ENCODE measurements around the gene ALAS1.
A peak's percentile ranks its signal among the peaks of the same experiment; 100 is the strongest.

ALAS1 gene

DNA sequence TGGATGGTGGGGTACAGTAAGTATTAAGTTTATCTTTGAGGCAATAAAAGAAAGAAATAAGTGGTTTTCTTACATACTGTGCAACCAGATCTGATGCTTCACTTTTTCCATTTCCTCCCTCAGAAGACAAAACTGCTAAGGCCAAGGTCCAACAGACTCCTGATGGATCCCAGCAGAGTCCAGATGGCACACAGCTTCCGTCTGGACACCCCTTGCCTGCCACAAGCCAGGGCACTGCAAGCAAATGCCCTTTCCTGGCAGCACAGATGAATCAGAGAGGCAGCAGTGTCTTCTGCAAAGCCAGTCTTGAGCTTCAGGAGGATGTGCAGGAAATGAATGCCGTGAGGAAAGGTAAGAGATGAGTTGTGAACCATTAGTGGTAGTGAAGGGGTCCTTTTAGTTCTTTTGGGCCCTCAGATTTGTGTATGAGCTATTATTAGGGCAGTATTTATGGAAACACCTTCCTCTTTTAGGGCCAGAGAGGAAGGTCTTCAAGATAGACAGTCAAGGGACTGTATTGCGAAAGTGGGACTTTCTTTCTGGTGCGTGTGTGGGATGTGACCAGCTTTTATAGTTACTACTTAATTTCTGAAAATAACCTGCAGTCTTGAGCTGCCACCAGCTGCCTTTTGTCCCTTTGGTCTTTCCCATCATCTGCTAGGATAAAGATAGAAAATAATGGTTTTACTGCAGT is 4.6 kb downstream of the ALAS1 start:
- DNase-seq = no peak

DNA sequence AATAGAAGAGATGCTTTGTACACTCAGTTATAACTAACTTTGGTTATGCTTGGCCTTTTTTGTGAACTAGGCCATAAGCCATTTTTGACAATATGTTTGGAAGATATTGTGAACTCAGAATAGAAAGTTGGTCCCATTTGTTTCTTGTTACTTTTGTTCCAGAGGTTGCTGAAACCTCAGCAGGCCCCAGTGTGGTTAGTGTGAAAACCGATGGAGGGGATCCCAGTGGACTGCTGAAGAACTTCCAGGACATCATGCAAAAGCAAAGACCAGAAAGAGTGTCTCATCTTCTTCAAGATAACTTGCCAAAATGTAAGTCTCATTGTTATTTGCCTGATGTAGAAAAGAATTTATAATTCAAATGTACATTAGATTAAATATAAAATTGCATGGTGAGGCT is 5.7 kb downstream of the ALAS1 start:
- no peak for DNase-seq

DNA sequence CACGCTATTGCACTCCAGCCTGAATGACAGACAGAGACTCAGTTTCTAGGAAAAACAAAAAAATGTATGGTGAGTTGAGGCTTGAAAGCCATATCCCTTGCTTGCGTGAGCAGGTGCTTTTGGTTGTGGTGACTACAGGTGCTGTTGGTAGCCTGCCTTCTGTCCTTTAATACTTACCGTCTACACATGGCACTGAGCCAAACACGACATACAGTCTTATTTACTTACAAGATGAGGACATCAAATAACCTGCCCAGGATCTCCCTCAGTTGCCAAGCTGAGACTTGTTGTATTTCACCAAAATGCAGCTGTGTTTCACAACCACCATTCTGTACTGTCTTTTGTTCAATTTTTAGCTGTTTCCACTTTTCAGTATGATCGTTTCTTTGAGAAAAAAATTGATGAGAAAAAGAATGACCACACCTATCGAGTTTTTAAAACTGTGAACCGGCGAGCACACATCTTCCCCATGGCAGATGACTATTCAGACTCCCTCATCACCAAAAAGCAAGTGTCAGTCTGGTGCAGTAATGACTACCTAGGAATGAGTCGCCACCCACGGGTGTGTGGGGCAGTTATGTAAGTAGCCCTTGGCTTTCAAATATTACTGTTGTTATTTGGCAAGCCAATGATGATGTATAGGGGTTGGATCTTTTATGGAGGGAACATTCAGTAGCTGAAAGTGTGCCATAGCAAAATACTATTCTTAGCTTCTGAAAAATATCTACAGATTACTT is 6.5 kb downstream of the ALAS1 start:
- DNase-seq = no peak

DNA sequence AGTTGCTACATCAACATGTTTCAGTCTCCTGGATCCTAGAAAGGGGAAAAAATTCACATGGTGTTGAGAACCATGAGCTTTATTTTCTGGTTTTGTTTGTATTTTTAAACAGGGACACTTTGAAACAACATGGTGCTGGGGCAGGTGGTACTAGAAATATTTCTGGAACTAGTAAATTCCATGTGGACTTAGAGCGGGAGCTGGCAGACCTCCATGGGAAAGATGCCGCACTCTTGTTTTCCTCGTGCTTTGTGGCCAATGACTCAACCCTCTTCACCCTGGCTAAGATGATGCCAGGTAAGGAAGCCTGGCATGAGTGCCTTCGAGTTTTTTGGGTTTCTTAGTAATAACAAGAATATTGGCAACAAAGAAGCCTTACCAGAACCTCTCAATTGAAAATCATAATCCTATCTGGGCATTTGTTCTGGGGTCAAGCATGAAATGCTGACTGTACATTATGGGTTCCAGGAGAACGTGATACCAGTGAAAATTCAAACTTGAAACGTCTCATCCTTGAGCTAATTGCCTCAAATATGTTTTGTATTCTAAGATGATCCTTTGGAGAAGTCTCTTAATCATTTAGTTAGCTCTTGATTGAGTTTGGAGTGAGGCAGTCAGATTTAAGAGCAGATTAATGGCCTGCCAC is 7.9 kb downstream of the ALAS1 start:
- no peak for DNase-seq

DNA sequence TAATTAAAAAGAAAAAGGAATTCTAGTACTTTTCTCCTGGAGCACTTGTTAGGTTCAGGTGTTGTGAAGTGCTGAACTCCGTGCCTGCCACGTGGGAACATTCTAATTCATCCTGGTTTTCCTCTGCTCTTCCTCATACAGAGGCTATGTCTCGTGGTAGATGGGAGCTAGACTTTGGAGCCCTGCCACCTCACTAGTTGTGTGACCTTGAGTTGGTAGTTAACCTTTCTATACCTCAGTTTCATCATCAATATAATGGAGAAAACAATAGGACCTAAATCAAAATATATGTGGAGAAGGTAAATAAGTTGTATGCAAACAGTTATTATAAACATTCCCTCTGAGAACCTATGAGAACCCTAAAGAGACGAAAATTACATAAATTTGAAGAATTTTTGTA is 10.6 kb downstream of the ALAS1 start:
- DNase-seq = no peak

DNA sequence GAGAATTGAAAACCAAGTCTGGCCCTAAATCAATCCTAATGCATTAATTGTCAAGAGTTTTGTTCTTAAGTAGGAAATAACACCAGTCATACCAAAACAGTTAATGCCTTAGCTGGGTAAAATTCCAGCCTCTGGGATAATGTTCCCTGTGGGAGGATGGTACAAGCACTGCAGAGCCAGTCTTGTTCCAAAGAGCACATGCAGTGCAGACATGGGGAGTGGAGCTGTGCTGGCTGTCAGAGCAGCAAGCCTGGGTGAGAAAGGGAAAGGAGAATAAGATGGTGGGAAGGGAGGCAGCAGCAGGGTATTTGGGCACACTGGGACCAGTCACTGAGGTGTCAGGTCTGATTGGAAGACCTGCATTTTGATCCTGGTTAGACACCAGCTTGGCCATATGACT is 12.1 kb downstream of the ALAS1 start:
- DNase-seq = no peak

DNA sequence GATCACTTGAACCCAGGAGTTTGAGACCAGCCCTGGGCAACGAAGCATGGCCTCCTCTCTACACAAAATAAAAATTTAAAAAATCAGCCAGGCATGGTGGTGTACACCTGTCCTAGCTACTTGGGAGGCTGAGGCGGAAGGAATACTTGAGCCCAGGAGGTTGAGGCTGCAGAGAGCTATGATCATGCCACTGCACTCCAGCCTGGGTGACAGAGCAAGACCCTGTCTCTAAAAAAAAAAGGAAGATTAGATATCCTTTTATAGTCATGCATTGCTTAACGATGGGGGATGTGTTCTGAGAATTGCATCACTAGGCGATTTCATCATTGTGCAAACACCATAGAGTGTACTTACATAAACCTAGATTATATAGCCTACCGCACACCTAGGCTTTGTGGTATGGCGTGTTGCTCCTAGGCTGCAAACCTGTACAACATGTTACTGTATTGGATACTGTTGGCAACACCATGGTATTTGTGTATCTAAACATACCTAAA is 12.6 kb downstream of the ALAS1 start:
- DNase-seq = no peak

DNA sequence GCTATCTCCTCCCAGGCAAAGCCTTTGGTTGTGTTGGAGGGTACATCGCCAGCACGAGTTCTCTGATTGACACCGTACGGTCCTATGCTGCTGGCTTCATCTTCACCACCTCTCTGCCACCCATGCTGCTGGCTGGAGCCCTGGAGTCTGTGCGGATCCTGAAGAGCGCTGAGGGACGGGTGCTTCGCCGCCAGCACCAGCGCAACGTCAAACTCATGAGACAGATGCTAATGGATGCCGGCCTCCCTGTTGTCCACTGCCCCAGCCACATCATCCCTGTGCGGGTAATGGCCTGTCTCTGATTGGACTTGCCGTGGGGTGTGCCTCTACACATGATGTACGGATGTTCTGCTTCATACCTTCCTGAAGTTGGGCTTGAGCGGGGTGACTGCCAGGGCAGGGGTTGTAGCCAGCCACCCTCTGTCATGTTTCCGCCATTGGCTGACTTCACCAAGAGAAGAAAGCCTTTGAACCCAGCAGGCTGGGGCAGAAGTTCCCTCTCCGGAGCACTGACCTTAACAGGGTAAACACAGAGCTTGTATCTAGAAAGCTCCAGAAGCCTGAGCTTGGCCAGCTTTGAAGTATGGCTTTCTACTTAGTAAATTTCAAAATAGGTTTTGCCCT is 13.4 kb downstream of the ALAS1 start:
- DNase-seq = no peak

DNA sequence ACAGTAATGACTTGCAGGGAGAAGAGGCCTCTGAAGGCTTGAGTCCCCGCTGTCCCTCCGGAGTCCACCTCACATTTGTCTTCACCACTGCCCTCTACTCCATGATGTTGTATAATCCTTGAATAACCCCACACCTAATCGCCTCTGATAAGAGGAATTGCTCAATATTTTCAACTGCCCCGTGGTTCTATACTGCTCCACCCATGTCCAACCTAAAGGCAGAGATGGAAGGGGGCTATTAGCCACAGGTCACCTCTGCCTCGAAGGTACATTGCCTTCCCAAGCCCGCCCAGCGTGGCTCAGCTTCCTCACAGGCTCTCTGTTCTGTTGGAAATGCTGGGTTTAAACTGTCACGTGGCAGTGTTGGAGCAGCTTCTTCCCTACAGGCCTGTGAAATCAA is 15.0 kb downstream of the ALAS1 start:
- no peak for DNase-seq

DNA sequence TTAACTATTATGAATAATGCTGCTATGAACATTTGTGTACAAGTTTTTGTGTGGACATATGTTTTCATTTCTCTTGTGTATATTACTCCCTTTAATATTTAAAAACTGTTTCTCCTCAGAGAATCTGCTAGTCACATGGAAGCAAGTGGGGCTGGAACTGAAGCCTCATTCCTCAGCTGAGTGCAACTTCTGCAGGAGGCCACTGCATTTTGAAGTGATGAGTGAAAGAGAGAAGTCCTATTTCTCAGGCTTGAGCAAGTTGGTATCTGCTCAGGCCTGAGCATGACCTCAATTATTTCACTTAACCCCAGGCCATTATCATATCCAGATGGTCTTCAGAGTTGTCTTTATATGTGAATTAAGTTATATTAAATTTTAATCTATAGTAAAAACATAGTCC is 15.9 kb downstream of the ALAS1 start:
- DNase-seq = no peak

DNA sequence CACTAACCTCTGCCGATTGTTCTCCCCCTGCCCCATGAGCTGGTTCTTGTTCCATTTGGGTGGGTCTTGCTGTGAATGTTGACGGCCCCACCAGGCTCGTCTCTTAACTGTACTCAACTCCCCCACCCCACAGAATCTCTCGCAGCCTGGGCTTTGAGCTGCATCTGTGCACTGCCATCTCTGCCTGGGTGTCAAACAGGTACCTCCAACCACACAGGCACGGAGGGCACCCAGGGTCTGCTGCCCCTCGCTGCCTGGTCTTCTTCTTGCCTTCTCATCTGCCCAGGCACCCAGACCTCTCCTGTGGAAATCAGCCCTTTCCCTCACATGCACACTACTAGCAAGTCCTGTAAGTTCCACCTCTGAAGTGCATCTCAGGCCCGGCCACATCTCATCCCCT is 17.4 kb downstream of the ALAS1 start:
- DNase-seq = no peak

DNA sequence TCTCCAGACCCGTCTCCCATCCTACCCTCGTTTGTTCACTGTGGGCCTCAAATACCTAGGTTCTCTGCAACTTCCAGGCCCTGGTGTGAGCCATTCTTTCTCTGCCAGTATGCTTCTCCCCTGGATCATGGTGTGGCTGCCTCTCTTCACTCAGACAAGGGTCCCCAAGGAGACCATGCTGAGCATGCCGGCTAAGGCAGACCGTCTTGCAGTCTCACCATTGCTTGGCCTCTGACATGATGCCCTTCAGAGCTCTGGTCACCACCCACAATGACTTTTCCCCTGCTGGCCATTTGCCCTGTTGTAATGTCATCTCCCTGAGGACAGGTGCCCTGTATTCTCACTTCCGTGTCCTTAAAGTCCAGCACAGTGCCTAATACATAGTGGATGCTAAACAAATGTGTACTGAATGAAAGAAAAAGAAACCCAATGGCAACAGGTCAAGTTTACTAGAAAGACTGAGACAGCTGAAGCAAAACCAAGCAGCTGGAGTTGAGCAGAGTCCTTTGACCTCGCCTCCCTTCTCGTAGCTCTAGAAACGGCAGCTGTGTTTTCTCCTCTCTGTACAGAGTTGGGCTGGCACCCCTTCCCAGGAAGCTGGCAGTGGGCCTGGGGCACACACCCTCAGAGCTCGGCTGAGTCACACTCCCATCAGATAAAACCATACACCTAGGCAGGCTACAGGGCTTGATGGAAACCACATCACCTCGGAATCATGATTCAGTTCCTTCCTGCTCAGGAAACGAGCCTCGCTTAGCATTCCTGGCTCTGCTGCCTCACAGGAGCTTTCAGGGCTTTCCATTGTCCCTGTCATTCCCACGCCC is 18.8 kb downstream of the ALAS1 start:
- DNase-seq = no peak

DNA sequence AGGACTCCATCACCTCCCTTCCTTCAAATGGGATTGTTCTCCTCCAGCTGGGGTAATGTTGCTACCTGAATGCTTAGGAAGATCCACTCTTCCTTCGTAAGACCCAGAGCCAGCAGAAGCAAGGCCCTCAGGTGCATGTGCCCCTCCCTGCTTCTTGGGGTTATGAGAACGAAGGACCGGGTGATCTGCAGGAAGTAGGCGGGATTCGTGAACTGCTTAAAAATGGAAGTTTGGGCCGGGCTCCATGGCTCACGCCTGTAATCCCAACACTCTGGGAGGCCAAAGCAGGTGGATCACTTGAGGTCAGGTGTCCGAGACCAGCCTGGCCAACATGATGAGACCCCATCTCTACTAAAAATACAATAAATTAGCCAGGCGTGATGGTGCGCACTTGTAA is 19.4 kb downstream of the ALAS1 start:
- DNase-seq = no peak

DNA sequence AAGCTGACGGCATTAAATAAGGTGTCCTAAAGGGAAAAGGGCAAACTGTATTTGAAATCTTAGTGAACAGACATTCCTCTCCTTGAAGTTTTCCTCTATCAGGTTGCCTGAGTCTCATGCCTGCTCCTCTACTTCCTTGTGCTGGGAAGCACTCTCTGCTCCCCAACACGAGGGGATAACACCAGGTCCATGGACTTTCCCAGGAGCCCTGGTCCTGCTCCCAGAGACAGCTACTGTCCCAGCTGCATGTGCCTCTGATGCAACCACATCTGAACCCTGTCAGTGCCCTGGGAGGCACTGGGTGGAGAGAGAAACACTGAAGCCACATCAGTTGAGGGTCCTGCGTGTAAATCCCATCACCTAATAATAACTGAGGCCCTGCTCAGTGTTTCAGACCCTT is 20.1 kb downstream of the ALAS1 start:
- no peak for DNase-seq

DNA sequence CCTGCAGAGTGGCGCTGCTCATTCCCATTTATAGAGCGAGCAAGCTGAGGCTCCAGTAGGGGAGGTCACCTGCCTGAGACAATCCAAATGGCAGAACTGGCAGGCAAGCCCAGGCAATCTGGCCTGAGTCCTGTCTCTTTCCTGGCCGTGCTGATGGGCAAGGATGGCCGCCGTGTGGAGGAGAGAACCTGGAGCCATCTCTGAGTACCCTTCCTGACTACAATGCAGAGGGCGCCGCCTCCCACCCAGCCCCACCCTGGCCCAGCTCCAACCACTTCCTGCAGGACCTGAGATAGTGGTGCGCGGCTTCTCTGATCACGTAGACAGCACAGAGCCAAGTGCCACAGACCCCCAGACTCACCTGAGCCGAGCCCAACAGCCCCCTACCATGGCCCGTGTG is 20.5 kb downstream of the ALAS1 start:
- DNase-seq = no peak

DNA sequence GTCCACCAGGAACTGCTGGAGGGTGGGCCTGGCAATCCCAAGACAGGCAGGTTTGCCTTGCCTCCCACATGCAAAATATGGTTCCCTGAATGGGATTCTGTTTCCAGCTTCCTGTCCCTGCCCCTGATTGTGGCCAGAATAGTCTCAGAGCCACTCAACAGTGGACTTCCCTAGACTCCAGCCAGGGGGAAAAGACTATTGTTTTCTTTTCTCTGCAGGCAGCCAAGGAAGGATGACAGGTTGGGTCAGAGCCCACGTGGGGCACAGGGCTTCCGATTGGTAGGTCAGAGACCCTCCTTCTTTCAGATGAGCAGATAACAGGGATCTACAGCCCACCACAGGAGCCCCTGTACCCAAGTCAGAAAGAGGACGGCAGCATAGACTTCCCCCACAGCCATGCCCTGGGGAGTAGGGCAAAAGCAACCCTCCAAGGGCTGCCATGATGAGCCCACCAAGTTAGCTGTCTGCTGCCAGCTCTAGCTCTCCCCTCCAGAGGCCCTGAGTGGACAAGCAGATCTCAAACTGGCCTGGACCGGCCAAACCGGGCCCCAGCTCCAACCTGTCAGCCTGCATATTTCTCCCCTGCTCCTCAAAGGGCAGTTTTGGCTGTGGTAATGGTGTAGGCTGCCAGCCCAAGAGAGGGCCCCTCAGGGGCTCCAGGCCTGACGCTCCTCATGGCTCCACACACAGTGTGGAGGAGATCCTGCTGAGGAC is 21.1 kb downstream of the ALAS1 start:
- DNase-seq = no peak

DNA sequence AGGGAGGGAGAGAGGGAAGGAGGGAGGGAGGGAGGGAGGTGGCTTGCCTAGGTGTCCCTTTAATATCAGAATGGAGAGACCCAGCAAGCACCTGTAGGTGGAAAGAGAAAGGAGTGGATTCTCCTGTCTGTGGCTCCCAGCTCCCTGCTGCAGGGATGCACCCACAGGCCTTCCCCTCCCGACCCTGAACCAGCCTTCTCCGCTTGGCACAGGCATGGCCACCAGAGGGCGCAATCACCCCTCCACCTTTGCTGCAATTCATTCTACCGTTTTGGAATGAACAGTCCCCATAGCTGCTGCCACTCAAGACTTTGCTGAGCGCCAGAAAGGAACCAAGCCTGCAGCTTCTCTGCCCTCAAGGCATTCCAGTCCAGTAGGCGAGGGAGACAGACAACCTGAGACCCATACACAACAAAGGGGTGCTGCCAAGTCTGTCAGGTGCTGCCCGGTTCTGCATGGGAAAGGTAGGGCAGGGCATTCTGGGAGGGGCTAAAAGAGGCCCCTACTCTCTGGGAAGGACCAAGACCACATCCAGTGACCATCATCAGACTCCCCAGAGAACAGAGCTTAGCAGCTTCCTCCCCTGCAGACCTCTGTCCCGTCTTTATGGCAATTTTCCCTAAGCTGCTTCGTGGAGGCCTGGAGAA is 22.5 kb downstream of the ALAS1 start:
- DNase-seq = peak; percentile 53 to 71

DNA sequence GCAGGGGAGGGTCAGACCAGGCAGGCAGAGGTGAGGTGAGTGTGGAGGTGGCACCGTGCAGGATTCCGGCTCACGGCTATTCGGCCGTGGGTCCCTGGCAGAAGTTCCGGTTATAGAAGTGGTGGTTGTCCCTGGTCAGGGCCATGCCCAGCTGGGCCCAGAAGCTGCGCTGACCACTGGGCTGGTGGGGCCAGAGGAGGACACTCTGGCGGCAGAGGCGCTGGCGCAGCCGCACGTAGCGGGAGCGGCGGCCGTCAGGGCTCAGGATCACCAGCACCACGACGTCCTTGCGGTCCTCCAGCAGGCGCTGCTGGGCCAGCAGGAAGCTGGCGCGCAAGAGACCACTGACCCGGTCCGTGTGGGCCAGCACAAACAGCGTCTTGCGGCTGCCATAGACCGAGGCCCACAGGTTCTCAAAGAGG is 23.2 kb downstream of the ALAS1 start:
- DNase-seq = no peak

DNA sequence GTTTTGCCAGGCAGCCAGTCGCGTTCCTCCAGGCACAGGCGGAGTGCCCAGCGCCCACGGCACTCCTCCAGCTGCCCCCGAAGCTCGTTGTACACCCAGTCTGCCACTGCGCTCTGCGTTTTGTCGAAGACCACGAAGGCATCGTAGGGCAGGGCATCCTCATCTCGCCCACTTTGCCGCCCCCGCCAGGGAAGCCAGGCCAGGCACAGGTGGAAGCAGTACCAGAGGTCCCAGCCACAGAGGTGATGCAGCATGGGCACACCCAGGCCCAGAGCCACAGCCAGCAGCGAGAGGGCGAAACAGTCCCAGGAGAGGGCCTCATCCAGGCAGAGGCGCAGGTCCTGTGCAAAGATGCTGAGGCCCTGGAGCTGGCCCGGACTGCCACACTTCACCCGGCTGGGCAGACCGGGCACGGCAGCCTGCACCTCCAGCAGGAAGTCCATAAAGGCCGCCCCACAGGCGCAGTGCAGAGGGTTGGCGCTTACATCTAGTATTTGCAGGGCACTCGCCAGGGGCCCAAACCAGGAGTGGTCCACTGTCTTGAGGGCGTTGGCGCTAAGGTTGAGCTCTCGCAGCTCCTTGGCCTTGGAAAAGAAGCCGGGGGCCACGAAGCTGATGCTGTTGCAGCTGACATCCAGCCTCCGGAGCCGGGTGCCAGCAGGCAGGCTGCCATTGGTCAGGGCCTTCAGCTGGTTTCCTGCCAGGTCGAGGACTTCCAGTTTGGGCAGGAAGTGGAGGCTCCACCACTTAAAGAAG is 23.8 kb downstream of the ALAS1 start:
- DNase-seq = no peak
